HG02885 (cell line): ENCODE measurements around the gene CUL1.

Experiments
- ATAC-seq: cut with Tn5 transposase; IDR thresholded peaks from one replicate; pipeline ENCODE4 v1.9.1; 2021; ENCODE audit warnings: mild to moderate bottlenecking; ENCODE audit not compliant: unreplicated experiment, poor library complexity

The CUL1 gene

DNA sequence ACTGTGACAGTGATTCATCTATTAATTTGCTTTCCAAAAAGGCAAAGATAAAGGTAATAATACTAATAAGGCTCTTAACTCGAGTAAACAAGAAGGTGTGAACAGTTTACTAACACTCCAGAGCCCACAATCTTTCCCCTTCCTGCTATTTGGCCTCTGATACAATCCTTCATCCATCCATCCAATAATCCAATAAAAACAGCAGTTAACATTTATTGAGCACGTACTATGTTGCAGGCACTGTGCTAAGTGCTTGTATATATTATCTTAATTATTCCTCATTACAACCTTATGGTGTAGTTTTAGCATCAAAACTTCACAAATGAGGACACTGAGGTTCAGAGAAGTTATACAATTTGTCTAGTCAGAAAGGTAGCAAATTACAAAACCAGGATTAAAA lies 135.9 kb downstream of the CUL1 start:
- ATAC-seq = no peak

- no peak for ATAC-seq
Observed at GRCh38 chr7:148835854-148836253, 137.2 kb downstream of the CUL1 start.

GRCh38 chr7:148838905-148839304 lies 140.2 kb downstream of the CUL1 start:
- ATAC-seq = no peak

GRCh38 chr7:148847815-148848734 lies 149.4 kb downstream of the CUL1 start:
- ATAC-seq = no peak

DNA sequence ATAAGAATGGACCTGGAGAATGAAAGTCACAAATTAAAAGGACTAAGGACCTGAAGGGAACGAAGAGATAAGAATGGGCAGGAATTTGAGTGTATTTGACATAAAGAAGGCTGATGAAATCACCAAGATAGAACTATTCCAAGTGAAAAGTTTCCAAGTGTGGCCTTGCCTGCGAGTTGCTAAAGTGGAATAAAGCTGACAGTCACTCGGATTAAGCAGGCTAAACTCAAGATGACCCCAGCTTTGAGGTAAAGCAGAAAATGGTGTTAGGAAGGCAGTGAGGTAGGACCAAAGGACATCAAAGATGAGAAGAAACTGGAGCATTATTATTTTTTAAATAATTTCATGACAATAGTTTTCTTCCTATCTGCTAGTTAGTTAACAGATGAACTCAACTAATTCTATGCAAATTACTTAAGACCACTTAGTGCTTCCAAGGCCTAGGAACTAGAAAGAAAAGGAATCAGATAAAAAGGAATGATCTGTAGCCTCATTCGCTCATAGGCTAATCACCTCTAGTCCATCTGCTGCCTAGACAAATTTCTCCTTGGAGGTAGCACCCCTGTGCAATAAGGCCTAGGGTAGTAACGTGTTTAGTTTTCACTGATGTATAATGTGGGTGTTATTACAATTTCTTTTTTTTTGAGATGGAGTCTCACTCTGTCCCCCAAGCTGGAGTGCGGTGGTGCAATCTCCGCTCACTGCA lies 150.8 kb downstream of the CUL1 start:
- ATAC-seq = no peak

- ATAC-seq = no peak
Observed at GRCh38 chr7:148850564-148850963, 151.9 kb downstream of the CUL1 start.
